CD8-positive, alpha-beta memory T cell (primary cell): ENCODE data around the gene DNAJC3. TPM values are rescaled to one million over a fixed set of nuclear protein-coding genes. Genes with fewer than 3 reads are reported as not detected.
A peak's percentile ranks its signal among the peaks of the same experiment; 100 is the strongest.
"Not testable (repeated sequence)": the region's sequence is repeated elsewhere in the genome, so short reads cannot be mapped to it uniquely, and the experiment has no call there.

Experiments
- CTCF ChIA-PET: fragments of 350-600 bp; sonication (Branson Sonifier 250); formaldehyde crosslinking; loops from one replicate; lab custom pipeline; 2021; ENCODE audit warnings: antibody characterized with exemption; lab: Charles Lee
- POLR2A ChIA-PET: fragments of 350-600 bp; sonication (Branson Sonifier 250); formaldehyde crosslinking; loops from one replicate; lab custom pipeline; 2021; ENCODE audit warnings: antibody characterized with exemption; lab: Charles Lee
- DNase-seq, 5 donors: peaks; one replicate each; pipeline versions ENCODE4 v3.0.0 to v3.0.0-alpha.2; 2020 to 2022; ENCODE audit warnings: mixed read lengths in 1 of 5
- H3K27ac ChIP-seq: one replicate; pipeline ENCODE4 v1.7.0; 2013; ENCODE audit warnings: low read depth, mild to moderate bottlenecking, low read length, moderate library complexity
- H3K27me3 ChIP-seq: 2 replicates; pipeline ENCODE4 v1.7.0; 2013; ENCODE audit warnings: low read length, mild to moderate bottlenecking; ENCODE audit not compliant: insufficient read depth, poor library complexity, severe bottlenecking
- H3K36me3 ChIP-seq: 2 replicates; pipeline ENCODE4 v1.7.0; 2013; ENCODE audit warnings: mild to moderate bottlenecking, low read length, moderate library complexity; ENCODE audit not compliant: insufficient read depth
- H3K4me1 ChIP-seq: 2 replicates; pipeline ENCODE4 v1.7.0; 2013; ENCODE audit warnings: mild to moderate bottlenecking, low read length, moderate library complexity; ENCODE audit not compliant: insufficient read depth
- H3K4me3 ChIP-seq: 2 replicates; pipeline ENCODE4 v1.7.0; 2013; ENCODE audit warnings: mild to moderate bottlenecking, low read length
- H3K9me3 ChIP-seq: 2 replicates; pipeline ENCODE4 v1.7.0; 2013; ENCODE audit warnings: mild to moderate bottlenecking, low read length
- H3K27ac Mint-ChIP-seq, 8 donors: one replicate each; pipeline ENCODE4 v1.8.0; 2020 to 2021; ENCODE audit warnings: mixed read lengths in 8 of 8, mild to moderate bottlenecking in 6 of 8, inconsistent platforms in 3 of 8, moderate library complexity in 3 of 8
- H3K27me3 Mint-ChIP-seq, 2 donors: one replicate each; pipeline ENCODE4 v1.8.0; 2020 to 2021; ENCODE audit warnings: mixed read lengths in 2 of 2, mild to moderate bottlenecking in 1 of 2, moderate library complexity in 1 of 2
- H3K36me3 Mint-ChIP-seq, 3 donors: one replicate each; pipeline ENCODE4 v1.8.0; 2020 to 2021; ENCODE audit warnings: mixed read lengths in 3 of 3, inconsistent platforms in 1 of 3, mild to moderate bottlenecking in 1 of 3
- H3K4me1 Mint-ChIP-seq, 3 donors: one replicate each; pipeline ENCODE4 v1.8.0; 2020 to 2021; ENCODE audit warnings: mixed read lengths in 3 of 3, inconsistent platforms in 1 of 3, mild to moderate bottlenecking in 1 of 3
- H3K4me3 Mint-ChIP-seq, 7 donors: one replicate each; pipeline ENCODE4 v1.8.0; 2020 to 2021; ENCODE audit warnings: mixed read lengths in 7 of 7, mild to moderate bottlenecking in 6 of 7, moderate library complexity in 4 of 7, inconsistent platforms in 2 of 7
- H3K9me3 Mint-ChIP-seq, 5 donors: one replicate each; pipeline ENCODE4 v1.8.0; 2020 to 2022; ENCODE audit warnings: mixed read lengths in 5 of 5, mild to moderate bottlenecking in 3 of 5, moderate library complexity in 2 of 5, inconsistent platforms in 1 of 5
- polyA plus RNA-seq: library from polyadenylated mRNA; unstranded; fragments of 300-500 nt; fragmentation: Illumina TruSeq; gene quantifications from one replicate; pipeline ENCODE4 v1.2.3, GENCODE V29; 2021
- total RNA-seq, 2 experiments: library from RNA; stranded (reverse); gene quantifications; one replicate each; pipeline ENCODE4 v1.2.3, GENCODE V29; 2021

The DNAJC3 gene
- total and polyA plus RNA-seq, 3 experiments from 2014 or later = 19.4 to 26.4 (median 26.1) TPM

DNA sequence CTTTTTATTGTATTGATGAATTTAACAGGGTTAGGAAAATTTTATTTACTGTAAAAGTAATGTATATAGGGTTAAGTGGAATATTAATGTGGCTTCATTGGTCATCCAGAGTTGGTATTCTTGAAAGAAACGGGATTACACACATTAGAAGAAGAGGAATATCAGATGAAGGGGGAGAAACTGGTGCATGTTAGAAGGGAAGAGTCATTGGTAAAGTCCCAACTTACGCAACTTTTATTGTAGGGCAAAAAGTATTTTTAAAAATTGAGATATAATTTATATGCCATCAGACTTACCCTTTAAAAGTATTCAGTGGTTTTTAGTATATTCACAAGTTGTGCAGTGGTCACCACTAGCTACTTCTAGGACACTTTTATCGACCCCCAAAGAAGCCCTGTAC lies 47.3 kb downstream of the DNAJC3 start:
- Histone ChIP-seq H3K4me3 (no peak overlapping the region), H3K9me3 (no peaks in the 10 kb centered on the region), H3K27me3 (no peaks in the 10 kb centered on the region), H3K27ac (no peak overlapping the region), H3K4me1 (no peaks in the 10 kb centered on the region), H3K36me3 (no peaks in the 10 kb centered on the region)
- ChIA-PET CTCF (interaction anchor here (1.2 kb wide), 2 partner anchors 54 to 110 kb away, joined by 3 to 4 read pairs; no protein-coding TSS in a partner anchor), POLR2A (no interaction called here)
- no peak overlapping the region for H3K4me3 Mint-ChIP-seq
- H3K27ac Mint-ChIP-seq = peak overlapping the region in 1 of 8 donors; percentile 73
- peaks cover 18 to 47% (median 26%) of the 10 kb centered on the region in 3 donors for H3K36me3 Mint-ChIP-seq
- peaks cover 25 to 54% (median 51%) of the 10 kb centered on the region in 3 donors for H3K4me1 Mint-ChIP-seq
- H3K27me3 Mint-ChIP-seq = no peaks in the 10 kb centered on the region
- peaks cover 0 to 5% (median 0%) of the 10 kb centered on the region in 5 donors for H3K9me3 Mint-ChIP-seq
- no peak for DNase-seq

GRCh38 chr13:95726876-95727275 lies 49.9 kb downstream of the DNAJC3 start:
- no peak overlapping the region for H3K4me3 ChIP-seq
- no peak overlapping the region for H3K27ac ChIP-seq
- ChIA-PET POLR2A (no interaction called here), CTCF (no interaction called here)
- no peaks in the 10 kb centered on the region for H3K27me3 Mint-ChIP-seq
- DNase-seq = no peak
- peaks cover 3 to 19% (median 6%) of the 10 kb centered on the region in 5 donors for H3K9me3 Mint-ChIP-seq
- H3K4me3 Mint-ChIP-seq = no peak overlapping the region
- peaks cover 36 to 69% (median 54%) of the 10 kb centered on the region in 3 donors for H3K4me1 Mint-ChIP-seq
- no peaks in the 10 kb centered on the region for H3K27me3 ChIP-seq
- no peaks in the 10 kb centered on the region for H3K36me3 ChIP-seq
- H3K9me3 ChIP-seq = peaks cover 4% of the 10 kb centered on the region
- H3K4me1 ChIP-seq = no peaks in the 10 kb centered on the region
- H3K36me3 Mint-ChIP-seq = peaks cover 27 to 66% (median 39%) of the 10 kb centered on the region in 3 donors
- H3K27ac Mint-ChIP-seq = no peak overlapping the region

GRCh38 chr13:95728957-95729356 lies 52.0 kb downstream of the DNAJC3 start:
- H3K4me3 Mint-ChIP-seq = no peak overlapping the region
- peaks cover 0 to 2% of the 10 kb centered on the region in 2 donors for H3K27me3 Mint-ChIP-seq
- no peak for DNase-seq
- Histone ChIP-seq H3K9me3 (peaks cover 6% of the 10 kb centered on the region), H3K4me1 (no peaks in the 10 kb centered on the region), H3K36me3 (no peaks in the 10 kb centered on the region), H3K27me3 (no peaks in the 10 kb centered on the region), H3K27ac (no peak overlapping the region), H3K4me3 (no peak overlapping the region)
- peaks cover 42 to 73% (median 44%) of the 10 kb centered on the region in 3 donors for H3K36me3 Mint-ChIP-seq
- H3K9me3 Mint-ChIP-seq = peaks cover 20 to 37% (median 23%) of the 10 kb centered on the region in 5 donors
- H3K27ac Mint-ChIP-seq = peak overlapping the region in 2 of 8 donors; percentile 34 to 50
- ChIA-PET CTCF (no interaction called here), POLR2A (no interaction called here)
- H3K4me1 Mint-ChIP-seq = peaks cover 38 to 63% (median 51%) of the 10 kb centered on the region in 3 donors

DNA sequence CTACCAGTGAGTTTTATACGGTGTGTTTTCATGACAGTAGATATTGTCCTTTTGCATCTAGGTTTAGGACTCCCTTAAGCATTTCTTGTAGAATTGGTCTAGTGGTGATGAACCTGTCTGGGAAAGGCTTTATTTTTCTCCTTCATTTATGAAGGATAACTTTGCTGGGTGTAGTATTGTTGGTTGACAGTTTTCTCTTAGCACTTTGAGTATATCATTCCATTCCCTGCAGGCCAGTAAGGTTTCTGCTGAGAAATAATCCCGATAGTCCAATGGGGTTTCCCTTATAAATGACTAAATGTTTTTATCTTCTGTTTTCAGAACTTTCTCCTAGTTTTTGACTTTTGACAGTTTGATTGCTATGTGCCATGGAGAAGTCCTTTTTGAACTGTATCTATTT lies 57.2 kb downstream of the DNAJC3 start:
- peaks cover 31 to 43% (median 36%) of the 10 kb centered on the region in 3 donors for H3K36me3 Mint-ChIP-seq
- H3K27ac Mint-ChIP-seq = no peak overlapping the region
- ChIA-PET POLR2A (no interaction called here), CTCF (no interaction called here)
- Histone ChIP-seq H3K36me3 (no peaks in the 10 kb centered on the region), H3K27ac (no peak overlapping the region), H3K27me3 (no peaks in the 10 kb centered on the region), H3K9me3 (peaks cover 11% of the 10 kb centered on the region), H3K4me3 (no peak overlapping the region), H3K4me1 (no peaks in the 10 kb centered on the region)
- H3K9me3 Mint-ChIP-seq = peaks cover 28 to 38% (median 31%) of the 10 kb centered on the region in 5 donors
- DNase-seq = no peak
- peaks cover 25 to 34% (median 29%) of the 10 kb centered on the region in 3 donors for H3K4me1 Mint-ChIP-seq
- H3K27me3 Mint-ChIP-seq = peaks cover 0 to 2% of the 10 kb centered on the region in 2 donors
- no peak overlapping the region for H3K4me3 Mint-ChIP-seq

DNA sequence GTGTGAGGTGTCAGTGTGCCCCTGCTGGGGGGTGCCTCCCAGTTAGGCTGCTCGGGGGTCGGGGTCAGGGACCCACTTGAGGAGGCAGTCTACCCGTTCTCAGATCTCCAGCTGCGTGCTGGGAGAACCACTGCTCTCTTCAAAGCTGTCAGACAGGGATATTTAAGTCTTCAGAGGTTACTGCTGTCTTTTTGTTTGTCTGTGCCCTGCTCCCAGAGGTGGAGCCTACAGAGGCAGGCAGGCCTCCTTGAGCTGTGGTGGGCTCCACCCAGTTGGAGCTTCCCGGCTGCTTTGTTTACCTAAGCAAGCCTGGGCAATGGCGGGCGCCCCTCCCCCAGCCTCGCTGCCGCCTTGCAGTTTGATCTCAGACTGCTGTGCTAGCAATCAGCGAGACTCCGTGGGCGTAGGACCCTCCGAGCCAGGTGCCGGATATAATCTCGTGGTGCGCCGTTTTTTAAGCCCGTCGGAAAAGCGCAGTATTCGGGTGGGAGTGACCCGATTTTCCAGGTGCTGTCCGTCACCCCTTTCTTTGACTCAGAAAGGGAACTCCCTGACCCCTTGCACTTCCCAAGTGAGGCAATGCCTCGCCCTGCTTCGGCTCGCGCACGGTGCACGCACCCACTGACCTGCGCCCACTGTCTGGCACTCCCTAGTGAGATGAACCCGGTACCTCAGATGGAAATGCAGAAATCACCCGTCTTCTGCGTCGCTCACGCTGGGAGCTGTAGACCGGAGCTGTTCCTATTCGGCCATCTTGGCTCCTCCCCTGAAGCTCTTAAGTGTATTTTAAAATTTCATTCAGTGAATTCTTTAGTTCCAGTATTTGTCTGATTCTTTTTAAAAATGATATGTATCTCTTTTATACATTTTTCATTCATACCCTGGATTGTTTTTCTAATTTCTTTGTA lies 63.4 kb downstream of the DNAJC3 start:
- H3K4me3 Mint-ChIP-seq, CTCF ChIA-PET, DNase-seq: not testable (repeated sequence)

DNA sequence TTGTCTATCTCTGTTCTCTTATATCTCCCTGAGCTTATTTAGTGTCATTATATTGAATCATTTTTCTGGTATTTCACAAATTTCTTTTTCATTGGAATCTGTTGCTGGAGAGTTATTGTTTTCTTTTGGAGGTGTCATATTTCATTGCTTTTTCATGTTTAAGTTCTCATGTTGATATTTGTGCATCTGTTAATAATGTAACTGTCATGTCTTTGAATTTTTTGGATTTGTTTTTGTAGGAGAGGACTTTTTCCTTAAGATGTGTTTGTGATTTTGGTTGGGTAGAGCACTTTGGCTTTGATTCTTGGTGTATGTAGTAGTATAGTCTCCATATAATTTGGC lies 64.0 kb downstream of the DNAJC3 start:
- Mint-ChIP-seq H3K36me3 (peaks cover 9 to 17% (median 11%) of the 10 kb centered on the region in 3 donors), H3K9me3 (peaks cover 0 to 8% (median 4%) of the 10 kb centered on the region in 5 donors), H3K27me3 (no peaks in the 10 kb centered on the region), H3K4me1 (peaks cover 23 to 41% (median 26%) of the 10 kb centered on the region in 3 donors), H3K4me3 (no peak overlapping the region), H3K27ac (peak overlapping the region in 1 of 8 donors; percentile 33)
- H3K36me3 ChIP-seq = no peaks in the 10 kb centered on the region
- ChIA-PET CTCF (no interaction called here), POLR2A (no interaction called here)
- H3K27ac ChIP-seq = no peak overlapping the region
- H3K9me3 ChIP-seq = no peaks in the 10 kb centered on the region
- H3K27me3 ChIP-seq = no peaks in the 10 kb centered on the region
- no peak overlapping the region for H3K4me3 ChIP-seq
- H3K4me1 ChIP-seq = no peaks in the 10 kb centered on the region
- DNase-seq = no peak

More for the DNA sequence above, 63.4 kb downstream of the DNAJC3 start:
- H3K36me3 ChIP-seq, POLR2A ChIA-PET, H3K4me3 ChIP-seq, H3K4me1 ChIP-seq, H3K9me3 Mint-ChIP-seq, H3K27ac ChIP-seq, H3K27me3 ChIP-seq, H3K9me3 ChIP-seq, H3K27ac Mint-ChIP-seq, H3K27me3 Mint-ChIP-seq: not testable (repeated sequence)
- Mint-ChIP-seq H3K36me3 (peaks cover 9 to 15% (median 11%) of the 10 kb centered on the region in 3 donors), H3K4me1 (peaks cover 22 to 35% (median 24%) of the 10 kb centered on the region in 3 donors)

- H3K4me3 ChIP-seq = no peak overlapping the region
- DNase-seq = no peak
- H3K27ac Mint-ChIP-seq = peak overlapping the region in 1 of 8 donors; percentile 11
- H3K9me3 Mint-ChIP-seq = peaks cover 0 to 8% (median 4%) of the 10 kb centered on the region in 5 donors
- no peak overlapping the region for H3K27ac ChIP-seq
- H3K36me3 ChIP-seq = no peaks in the 10 kb centered on the region
- POLR2A ChIA-PET = no interaction called here
- CTCF ChIA-PET = interaction anchor here (0.5 kb wide), 1 partner anchor 142 kb away, joined by 3 read pairs; no protein-coding TSS in a partner anchor
- H3K9me3 ChIP-seq = no peaks in the 10 kb centered on the region
- H3K27me3 ChIP-seq = no peaks in the 10 kb centered on the region
- peaks cover 24 to 43% (median 30%) of the 10 kb centered on the region in 3 donors for H3K4me1 Mint-ChIP-seq
- H3K4me3 Mint-ChIP-seq = no peak overlapping the region
- H3K4me1 ChIP-seq = no peaks in the 10 kb centered on the region
- no peaks in the 10 kb centered on the region for H3K27me3 Mint-ChIP-seq
- peaks cover 9 to 17% (median 11%) of the 10 kb centered on the region in 3 donors for H3K36me3 Mint-ChIP-seq
These were observed 64.9 kb downstream of the DNAJC3 start for GRCh38 chr13:95741584-95742563.
